UCSD-AML1 (cell line): ENCODE data around the gene CADM1.

Experiments
- DNase-seq: peaks from one replicate; lab custom pipeline; 2025; ENCODE audit not compliant: unreplicated experiment; lab: John Stamatoyannopoulos, UW

The CADM1 gene

DNA sequence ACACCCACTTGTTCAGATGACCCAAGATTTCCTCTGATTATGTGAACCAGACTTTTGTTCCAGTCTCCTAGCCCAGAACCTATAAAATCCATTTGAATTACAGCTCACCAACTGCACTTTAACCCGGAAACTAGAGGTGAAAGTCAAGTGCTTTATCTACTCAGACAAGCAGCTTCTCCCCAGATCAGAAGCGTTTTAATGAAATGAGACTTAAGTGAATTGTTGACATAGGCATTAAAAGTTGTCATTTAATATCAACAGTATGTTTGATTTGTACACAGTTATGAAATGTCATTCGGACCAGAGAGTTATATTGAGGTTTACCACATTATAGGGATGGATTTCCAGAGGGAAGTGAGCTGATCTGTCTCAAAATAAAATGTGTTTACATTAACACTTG is 52.0 kb downstream of the CADM1 start:
- no peak for DNase-seq

DNA sequence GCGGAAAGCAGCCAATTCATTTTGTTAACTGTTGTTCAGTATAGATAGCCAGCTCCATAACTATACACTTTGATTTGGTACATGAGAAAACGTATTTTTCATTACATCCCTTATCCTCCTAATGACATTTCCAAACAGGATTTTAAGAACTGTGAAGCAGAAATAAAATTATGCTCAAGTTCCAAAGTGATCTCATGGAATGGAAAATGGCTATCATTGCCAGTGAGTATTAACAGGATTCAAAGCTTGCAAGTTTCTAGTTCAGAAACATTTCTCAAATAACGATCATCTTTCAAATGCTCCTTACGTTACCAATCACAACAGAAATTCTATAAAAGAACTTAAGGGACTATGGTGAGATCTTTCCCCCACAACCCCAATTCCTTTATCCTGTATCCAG is 53.7 kb downstream of the CADM1 start:
- DNase-seq: no peak

DNA sequence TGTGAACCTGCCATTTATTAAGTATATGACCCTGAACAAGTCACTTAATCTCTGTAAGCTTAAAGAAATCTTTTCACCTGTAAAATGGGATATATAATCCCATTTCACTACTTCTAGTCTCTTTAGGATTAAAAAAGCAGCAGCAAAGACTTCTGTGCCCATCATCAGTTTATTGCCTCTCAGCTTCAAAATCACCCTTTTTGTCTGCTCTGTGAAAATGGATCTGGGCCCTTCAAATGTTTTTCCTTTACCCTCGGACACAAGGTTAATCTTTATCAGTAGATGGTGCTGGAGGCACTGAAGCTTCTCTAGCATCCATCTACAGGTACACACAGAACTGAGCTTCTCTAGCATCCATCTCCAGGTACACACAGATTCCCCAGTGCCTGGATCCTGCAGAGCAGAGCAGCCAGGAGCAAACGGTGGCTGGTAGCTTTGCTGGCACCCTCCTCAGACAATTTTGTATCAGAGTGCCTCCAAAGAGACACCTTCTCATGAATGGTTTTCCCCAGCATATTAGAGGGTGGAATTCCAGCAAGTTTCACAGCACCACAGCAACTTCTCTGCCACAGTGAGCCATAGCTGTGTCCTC is 56.8 kb downstream of the CADM1 start:
- DNase-seq: no peak

DNA sequence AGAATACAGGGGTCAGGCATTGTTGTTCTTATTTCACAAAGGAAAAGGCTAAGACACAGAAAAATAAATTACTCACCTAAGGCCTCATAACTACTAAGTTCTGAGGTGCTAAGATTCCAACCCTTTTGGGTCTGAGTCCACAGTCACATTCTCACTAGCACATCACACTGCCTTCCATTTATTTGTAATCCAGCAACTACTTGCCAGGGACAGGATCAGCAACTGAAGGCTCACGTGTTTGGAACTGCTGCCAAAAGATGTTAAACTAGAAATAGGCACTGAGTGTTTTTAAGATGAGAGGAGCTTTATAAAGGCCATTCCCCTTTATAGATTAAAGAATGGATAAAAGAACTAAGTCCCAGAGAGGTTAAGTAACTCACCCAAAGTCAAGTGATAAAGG is 58.0 kb downstream of the CADM1 start:
- no peak for DNase-seq

DNA sequence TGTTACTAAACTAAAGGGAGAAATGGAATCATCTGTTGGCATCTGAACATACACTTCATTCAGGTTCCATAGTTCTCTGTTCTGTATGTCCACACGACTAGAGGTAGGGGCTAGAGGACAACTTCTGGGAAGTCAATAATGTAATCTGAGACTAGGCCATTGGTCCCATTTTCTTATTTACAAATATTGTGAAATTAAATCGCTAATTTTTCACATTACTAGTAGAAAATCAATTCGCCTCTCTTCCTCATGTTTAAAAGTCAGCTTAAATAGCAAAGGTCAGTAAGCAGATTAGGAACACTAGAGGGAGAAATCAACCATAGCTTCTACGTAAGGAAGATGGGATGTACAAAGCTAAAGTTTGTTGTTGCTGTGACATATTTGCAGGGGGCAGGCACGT is 59.7 kb downstream of the CADM1 start:
- no peak for DNase-seq

DNA sequence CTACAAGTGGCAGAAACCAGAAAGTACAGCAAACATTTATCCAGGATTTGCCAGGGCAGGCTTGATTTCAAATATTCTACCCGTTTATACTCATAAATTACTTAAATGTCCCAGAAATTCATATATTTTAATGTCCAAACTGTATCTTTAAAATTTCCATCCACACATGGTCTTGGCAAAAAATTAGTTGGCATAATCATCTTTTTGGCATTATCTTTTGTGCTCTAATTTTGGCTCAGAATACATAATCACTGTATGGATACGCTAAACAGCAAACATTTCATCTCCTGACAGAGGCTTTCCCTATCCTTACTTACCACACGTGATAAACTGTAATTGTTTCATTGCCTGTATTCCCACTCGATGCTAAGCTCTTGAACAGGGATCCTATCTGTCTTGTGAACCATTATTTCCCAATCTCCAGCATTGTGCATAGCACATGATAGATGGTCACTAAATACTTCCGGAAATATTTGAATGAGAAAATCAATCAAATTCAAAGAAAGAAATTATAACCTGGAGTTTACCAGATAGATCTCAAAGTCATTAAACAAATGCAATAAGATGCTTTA is 64.2 kb downstream of the CADM1 start:
- DNase-seq: no peak

DNA sequence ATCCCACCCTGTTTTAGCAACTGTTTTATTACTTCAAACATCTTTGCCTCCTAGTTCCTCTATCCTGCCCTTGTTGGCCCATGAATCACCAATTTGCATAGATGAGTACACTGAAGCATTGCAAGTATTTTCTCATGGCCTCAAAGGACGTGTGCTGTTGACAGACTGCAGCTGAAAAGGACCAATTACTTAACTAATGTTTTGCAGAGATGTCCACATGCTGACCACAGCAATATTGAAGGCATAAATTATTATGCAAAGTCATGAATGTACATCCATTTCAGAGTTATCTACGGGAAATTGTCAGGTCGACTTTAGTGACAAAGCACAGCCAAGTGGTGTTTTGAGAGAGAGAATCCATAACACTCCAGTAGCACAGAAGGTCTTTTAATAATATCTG is 64.8 kb downstream of the CADM1 start:
- DNase-seq: no peak

DNA sequence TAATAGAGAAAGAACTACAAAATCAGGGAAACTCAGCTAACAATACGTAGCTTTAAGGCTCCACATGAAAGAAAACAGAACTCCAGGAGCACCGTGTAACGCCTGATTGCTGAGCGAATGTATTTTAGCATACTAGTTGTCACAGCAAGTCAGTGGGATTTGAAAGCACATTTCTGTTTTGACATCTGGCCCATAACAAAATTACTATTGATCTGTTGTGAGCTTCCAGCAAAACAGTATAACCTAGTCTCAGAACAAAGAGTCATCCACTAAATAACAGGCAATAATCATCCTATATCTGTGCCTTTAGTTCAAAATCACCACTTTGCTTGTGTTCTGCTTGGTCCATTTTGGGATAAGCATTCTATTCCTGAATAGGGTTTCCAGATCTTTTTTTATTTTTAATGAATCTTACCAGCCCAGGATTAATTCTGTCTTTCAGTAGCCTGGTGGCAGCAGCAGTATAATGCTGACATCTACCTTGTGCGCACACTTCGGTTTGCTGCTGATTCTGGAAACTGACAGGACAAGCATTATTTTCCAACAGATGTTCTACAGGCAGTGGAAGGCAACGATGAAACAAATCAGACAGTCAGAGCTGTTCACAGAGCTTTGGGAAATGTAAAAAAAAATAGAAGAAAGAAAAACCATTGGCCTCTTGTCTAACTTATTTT is 66.2 kb downstream of the CADM1 start:
- no peak for DNase-seq

DNA sequence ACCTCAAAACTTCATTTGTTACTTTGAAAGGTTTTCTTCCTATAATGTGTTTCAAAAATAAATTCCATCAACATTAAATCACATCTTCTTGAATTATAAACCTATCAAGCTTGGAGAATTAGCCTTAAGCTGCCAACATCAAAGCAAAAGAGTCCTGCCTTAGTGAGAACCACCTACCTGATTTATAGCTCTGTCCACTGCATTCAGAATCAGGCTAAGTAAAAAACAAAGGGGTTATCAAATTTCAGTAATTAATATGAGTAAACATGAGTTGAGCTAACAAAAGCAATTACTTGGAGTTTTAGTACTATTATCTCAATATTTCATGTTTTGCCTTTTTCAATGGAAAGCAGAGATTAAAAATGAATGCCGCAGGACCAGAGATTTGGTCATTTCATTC is 73.9 kb downstream of the CADM1 start:
- DNase-seq: no peak

DNA sequence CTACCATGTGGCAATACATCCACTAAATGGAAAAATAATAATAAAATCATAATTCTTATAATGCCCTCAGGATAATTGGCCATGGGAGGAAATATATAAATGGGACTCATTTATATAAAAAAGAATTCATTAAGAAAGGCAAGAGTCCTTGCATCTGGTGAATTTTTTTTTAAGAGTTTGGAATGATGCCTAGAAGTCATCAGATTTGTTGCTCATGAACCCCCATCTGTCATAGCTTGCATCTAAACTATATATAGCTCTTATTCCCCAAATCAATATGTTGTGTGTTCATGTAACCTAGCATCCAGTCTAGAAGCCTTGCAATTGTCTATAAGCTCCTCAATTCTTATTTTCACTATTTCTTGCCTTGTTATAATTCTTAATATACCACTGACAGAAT is 75.9 kb downstream of the CADM1 start:
- DNase-seq: no peak

DNA sequence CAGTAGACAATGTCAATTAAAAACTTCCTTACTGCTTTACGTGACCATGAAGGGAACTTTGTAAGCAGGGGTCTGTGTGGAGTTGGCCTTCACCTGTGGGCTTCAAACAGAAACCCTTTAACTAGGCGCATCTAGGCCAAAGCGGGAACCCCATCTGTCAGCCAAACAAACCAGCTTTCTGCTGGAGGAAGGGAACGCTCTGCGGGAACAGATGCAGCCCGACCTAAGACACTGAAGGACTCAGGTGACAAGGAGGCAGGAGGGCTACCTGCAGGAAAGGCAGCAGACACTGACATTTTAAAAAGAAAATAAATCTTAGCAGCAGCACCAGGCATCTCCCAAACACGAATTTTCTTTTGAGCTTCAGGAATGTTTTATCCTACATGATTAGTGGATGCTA is 78.4 kb downstream of the CADM1 start:
- DNase-seq: no peak

DNA sequence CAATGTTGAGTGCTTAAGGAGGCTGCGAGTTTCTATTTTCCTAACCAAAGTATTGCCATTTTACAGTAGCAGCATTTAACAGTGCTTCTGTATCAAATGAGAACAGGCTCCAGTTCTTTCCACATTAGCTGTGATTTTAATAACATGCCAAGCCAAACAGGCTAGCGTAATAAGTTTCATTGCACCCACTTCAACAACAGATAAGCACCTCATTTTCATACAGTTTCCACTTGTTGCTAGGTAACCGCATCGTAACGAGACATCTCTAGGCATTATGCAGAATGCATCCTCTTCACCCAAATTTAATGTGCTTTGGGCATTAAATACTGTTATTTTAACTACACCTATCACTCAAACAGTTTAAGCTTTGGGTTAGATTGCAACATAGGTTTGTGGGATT is 79.0 kb downstream of the CADM1 start:
- DNase-seq: no peak

DNA sequence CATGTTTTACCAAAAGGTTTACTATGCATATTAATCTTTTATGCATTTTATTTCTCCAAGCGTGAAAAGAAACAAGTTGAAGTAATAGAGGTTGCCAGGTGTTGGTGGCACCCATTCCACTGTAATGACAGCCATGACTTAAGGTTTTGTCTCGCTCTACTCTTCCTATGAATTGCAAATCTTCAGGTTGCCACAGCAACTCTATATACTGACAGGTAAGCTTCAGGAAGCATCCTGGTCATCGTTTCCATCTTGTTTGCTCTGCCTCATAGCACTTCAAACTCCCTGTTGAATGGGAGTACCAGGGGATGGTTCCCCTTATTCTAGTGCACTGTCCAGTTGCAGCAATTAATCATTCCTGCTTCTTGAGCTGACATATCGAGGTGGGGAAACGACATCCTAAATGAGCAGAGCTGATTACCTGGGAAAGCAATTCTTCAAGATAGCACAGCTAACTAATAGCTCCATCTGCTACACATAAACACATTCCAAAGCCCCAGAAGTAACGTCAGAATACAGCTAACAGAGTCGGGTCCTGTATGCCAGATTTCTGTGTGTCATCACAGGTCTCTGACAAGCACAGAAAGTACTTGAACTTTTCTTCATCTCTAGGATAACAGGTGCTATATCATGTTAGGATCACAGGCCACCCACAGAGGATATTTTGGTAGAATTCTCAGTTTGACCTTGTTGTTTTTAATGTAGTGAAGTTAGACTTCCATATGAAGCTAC is 80.3 kb downstream of the CADM1 start:
- no peak for DNase-seq

DNA sequence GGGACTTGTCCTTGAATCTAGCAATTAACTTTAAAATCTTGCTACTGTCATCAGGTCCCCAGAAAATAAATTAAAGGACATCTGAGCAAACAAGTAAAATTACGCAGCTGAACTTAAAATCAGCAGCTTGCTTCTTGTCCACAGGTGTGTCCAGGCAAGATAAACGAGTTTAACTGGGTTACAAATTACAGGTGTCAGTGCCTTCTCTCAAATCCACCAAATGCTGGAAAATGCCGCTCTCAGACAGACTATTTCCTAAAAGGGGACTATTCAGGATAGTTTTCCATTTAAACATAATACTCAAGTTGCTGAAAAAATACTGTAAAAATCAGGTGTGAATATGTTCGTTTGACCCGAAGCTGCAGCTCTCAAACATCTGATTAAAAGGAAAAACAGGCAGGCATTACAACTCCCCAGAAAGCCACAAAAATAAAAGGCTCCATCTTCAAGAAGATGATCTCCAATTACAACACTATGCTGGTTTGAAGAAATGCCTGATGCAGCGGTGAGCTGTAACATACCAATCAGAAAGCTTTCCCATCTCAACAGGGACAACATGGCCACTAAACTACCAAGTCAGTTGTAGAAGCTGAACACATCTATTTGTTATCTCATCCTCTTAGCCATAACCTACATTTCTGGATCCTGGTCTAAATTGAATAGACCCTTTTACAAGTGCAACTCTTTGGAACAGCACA is 82.1 kb downstream of the CADM1 start:
- DNase-seq: no peak

DNA sequence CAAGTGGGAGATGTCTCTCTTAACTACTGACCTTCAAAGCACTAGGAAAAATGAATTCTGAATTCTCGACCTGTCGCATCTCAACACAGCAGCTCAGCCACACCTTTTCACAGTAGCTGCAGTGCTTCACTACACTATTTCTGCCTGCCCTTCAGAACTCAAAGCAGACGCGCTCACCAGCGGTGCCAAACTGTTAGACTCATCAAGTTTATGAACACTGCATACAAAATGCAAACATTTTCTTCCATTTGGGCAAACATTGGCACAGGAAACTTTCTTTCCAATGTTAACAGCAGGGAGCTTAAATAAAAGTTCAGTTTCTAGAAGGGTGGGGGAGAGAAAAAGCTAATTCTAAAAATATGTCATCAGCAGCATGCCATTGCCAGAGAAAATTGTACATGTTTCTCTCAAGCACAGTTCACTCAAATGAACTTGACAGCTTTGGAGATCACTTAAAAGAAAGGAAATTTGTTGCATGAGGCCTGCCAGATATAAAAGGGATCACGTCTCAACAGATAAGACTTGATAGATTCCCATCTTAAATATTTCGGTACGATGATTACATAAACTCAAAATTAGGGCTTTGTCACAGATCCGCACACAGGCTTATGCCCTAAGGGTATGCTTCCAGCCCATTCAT is 82.7 kb downstream of the CADM1 start:
- no peak for DNase-seq

DNA sequence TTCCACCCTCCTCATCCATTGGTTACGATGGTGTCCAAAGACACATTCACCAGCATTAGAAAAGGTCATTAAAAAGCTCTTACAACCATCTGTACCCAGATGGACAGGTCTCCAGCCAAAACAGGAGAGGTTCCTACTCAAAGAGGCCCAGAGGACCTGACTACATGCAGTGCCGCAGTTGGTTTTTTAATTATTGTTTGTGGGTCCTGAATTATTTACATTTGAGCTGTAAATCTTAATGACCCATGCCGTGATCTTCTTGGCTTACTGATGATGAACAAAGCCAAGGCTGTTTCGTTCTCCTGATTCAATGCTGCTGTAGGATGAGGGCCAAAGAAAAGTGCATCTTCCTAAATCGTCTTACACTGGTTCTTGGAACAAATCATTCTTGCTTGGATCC is 83.7 kb downstream of the CADM1 start:
- no peak for DNase-seq

DNA sequence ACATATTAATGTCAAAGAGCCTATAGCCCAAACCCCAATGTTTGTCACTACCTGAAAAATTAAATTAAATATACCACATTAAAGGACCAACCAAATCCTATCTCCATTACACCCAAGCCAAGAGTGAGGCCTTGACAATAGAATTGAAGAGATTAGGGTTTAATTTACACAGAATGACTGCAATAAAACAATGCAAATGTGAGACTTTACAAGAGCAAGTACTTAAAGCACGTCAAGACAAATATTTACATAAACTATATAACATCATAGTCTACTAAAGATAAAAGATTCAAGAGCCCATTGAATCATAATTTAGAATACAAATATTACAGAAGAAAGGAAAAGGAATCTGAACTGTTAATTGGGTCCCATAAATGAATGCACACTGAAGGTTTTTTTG is 85.6 kb downstream of the CADM1 start:
- DNase-seq: no peak

DNA sequence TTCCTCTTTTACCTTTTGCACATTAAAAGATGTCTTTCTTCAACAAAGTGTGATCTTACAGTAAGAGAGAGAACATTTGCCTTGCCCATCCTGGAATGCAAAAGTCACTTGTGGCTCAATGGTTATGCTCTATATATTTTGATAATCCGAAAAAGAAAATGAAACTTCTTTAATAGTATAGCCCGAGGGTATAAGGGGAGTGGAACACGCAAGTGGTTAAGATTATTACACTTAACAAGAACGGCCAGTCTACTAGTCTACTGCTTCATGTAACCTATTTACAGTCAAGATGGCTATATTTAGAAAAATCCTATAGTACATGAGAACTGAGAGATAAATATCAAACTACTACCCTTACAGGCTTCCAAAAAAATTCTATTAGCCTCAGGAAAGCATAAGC is 86.1 kb downstream of the CADM1 start:
- DNase-seq: no peak

DNA sequence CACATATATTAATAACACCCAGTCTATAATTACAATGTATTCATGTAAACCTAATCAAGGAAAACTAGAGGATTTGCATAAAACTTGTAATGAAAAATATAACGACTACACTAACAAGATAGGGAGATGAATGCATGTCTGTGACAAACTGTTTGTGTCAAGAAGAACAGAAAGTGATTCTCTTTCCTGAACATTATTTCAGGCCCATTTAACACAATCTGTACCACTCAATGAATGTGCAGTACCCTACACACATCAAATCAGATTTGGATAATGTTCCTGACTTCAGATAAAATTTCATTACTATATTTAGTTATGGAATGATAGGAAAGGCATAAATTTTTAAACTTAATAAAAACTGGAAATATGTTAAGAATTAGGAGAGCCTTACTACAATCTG is 93.1 kb downstream of the CADM1 start:
- DNase-seq: no peak

DNA sequence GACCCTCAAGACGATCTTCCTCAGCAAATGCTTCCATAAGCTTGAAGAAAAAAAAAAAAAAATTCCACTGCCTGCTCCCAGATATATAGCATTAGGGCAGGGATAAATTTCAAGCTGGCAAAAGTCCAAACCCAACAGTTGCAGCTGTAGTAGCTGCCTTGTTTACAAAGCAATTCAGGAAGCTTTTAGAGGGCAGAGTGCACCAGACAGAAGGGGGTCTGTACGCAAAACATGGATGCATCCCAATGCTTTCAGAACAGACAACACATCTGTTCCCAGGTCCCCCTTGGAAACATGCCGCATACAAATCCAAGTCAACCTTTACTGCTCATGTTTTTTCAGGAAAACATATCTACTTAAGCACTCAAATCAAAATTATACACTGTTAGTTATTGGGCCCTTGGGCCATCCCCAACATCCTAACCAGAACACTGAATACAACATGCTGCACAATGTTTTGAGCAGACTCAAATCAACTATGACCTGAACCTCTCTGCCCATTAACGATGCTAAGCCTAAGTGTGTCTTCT is 94.5 kb downstream of the CADM1 start:
- no peak for DNase-seq

DNA sequence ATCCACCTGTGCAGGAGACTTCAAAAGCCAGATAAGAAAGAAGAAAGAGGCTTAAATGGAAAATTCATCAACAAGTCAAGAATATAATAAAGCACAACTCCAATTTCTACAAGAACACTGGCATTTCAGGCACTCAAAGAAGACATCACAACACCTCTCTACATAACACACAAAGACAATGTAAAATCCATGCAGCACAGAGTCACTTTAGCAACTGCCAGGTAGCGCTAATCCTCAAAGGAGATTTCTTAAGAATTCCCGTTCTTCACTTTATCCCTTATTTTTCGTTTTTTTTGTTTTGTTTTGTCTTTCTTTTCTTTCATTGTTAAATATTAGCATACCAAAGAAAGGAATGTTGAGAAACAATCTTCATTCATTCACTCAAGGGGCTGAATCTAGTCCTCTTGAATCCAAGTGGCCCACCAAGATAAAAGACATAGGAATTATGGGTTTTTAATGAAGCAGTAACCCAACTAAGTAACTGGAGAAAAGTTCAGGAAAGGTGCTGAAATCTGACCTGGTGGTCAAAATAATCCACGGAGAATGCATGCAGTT is 95.0 kb downstream of the CADM1 start:
- DNase-seq: no peak
